ENCODE data around the gene ABLIM2. TPM values are rescaled to one million over a fixed set of nuclear protein-coding genes. Genes with fewer than 3 reads are reported as not detected.

Gene ABLIM2
- total RNA-seq, 1 donor from 2014 or later = 5.2 TPM

GRCh38 chr4:8163436-8164193 is 5.0 kb upstream of the ABLIM2 start:
- no peak overlapping the region for H3K27ac ChIP-seq
- intact Hi-C loops (cut with DNase I) = no loop called here
- peaks cover 8% of the 10 kb centered on the region for H3K9me3 ChIP-seq
- DNase-seq = no peak
- TF ChIP-seq, protein P1, sequence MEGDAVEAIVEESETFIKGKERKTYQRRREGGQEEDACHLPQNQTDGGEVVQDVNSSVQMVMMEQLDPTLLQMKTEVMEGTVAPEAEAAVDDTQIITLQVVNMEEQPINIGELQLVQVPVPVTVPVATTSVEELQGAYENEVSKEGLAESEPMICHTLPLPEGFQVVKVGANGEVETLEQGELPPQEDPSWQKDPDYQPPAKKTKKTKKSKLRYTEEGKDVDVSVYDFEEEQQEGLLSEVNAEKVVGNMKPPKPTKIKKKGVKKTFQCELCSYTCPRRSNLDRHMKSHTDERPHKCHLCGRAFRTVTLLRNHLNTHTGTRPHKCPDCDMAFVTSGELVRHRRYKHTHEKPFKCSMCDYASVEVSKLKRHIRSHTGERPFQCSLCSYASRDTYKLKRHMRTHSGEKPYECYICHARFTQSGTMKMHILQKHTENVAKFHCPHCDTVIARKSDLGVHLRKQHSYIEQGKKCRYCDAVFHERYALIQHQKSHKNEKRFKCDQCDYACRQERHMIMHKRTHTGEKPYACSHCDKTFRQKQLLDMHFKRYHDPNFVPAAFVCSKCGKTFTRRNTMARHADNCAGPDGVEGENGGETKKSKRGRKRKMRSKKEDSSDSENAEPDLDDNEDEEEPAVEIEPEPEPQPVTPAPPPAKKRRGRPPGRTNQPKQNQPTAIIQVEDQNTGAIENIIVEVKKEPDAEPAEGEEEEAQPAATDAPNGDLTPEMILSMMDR (IDR thresholded peaks at IDR 0.05) = no peak
- H3K27me3 ChIP-seq (ENCODE audit: low read depth) = no peaks in the 10 kb centered on the region
- H3K4me3 ChIP-seq = no peak overlapping the region
- ATAC-seq = no peak
- H3K36me3 ChIP-seq = no peaks in the 10 kb centered on the region
- peaks cover 12% of the 10 kb centered on the region for H3K4me1 ChIP-seq

- ATAC-seq = no peak
These were observed 4.4 kb upstream of the ABLIM2 start for GRCh38 chr4:8163026-8163425.

DNA sequence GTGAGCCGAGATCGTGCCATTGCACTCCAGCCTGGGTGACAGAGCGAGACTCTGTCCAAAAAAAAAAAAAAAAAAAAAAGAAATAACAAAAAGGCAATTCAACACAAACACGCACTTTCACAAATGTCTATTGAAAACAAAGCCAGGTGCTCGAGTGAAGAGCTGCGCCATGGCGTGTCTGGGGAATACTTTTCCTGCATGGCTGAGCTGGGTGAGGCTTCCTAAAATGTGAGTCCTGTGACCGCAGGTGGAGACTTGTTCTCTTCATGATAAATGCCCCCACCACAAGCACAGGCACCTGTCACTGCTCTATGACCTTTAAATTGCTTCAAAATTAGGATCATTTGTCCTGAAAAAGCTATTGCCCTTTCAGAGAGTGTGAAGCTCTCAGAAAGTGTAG is 4.0 kb upstream of the ABLIM2 start:
- Histone ChIP-seq H3K9me3 (no peaks in the 10 kb centered on the region), H3K27me3 (ENCODE audit: low read depth) (peaks cover 6% of the 10 kb centered on the region), H3K4me1 (peaks cover 17% of the 10 kb centered on the region), H3K36me3 (no peaks in the 10 kb centered on the region), H3K27ac (no peak overlapping the region), H3K4me3 (no peak overlapping the region)
- intact Hi-C loops (cut with DNase I) = no loop called here
- DNase-seq (no peak), ATAC-seq (no peak)
- TF ChIP-seq, protein P1 (IDR thresholded peaks at IDR 0.05) = no peak

More at GRCh38 chr4:8163026-8163425, 4.4 kb upstream of the ABLIM2 start:
- H3K4me3 ChIP-seq = no peak overlapping the region
- H3K27ac ChIP-seq = no peak overlapping the region
- peaks cover 2% of the 10 kb centered on the region for H3K27me3 ChIP-seq (ENCODE audit: low read depth)
- DNase-seq = no peak
- intact Hi-C loops (cut with DNase I) = no loop called here
- TF ChIP-seq, protein P1 (IDR thresholded peaks at IDR 0.05) = no peak
- H3K4me1 ChIP-seq = peaks cover 13% of the 10 kb centered on the region
- peaks cover 2% of the 10 kb centered on the region for H3K9me3 ChIP-seq
- H3K36me3 ChIP-seq = no peaks in the 10 kb centered on the region

GRCh38 chr4:8160572-8160971 is 2.0 kb upstream of the ABLIM2 start:
- no peak overlapping the region for H3K27ac ChIP-seq
- H3K4me3 ChIP-seq = no peak overlapping the region
- DNase-seq (no peak), ATAC-seq (no peak)
- no peaks in the 10 kb centered on the region for H3K36me3 ChIP-seq
- H3K27me3 ChIP-seq (ENCODE audit: low read depth) = peaks cover 12% of the 10 kb centered on the region
- H3K9me3 ChIP-seq = no peaks in the 10 kb centered on the region
- intact Hi-C loops (cut with DNase I) = no loop called here
- H3K4me1 ChIP-seq = peaks cover 20% of the 10 kb centered on the region
- TF ChIP-seq, protein P1 (IDR thresholded peaks at IDR 0.05) = no peak

DNA sequence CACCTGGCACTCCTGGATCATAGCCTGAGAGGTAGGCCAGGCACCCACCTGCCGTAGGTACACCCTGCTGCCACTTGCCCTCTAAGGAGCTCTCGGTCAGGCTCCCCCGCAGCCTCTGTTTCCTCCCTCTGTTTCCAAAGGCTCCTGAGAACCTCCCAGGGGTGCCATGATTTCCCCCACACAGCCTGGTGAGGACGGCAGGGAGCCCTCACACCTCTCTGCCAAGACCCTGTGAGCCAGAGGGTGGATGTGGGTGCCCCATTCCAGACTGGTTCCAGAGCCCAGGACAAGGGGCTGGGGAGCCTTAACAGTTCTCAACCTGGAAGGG is 1.6 kb upstream of the ABLIM2 start:
- peak; percentile 27 for DNase-seq
- intact Hi-C loops (cut with DNase I) = no loop called here
- no peak overlapping the region for H3K4me3 ChIP-seq

More for the DNA sequence above, 1.6 kb upstream of the ABLIM2 start:
- no peak overlapping the region for H3K27ac ChIP-seq
- H3K4me1 ChIP-seq = peaks cover 20% of the 10 kb centered on the region
- no peaks in the 10 kb centered on the region for H3K36me3 ChIP-seq
- no peaks in the 10 kb centered on the region for H3K9me3 ChIP-seq
- H3K27me3 ChIP-seq (ENCODE audit: low read depth) = peaks cover 12% of the 10 kb centered on the region
- no peak for ATAC-seq
- TF ChIP-seq, protein P1 (IDR thresholded peaks at IDR 0.05) = no peak

Measured in lower lobe of right lung (tissue), 2 donors.